ENCODE data around the gene PIH1D1. TPM values are rescaled to one million over a fixed set of nuclear protein-coding genes. Genes with fewer than 3 reads are reported as not detected.
A peak's percentile ranks its signal among the peaks of the same experiment; 100 is the strongest.

The PIH1D1 gene
- total RNA-seq, 1 experiment from 2014 or later, result 166 TPM

- no CpG with 5 or more reads among the region's 2 CpGs for whole genome bisulfite sequencing (ENCODE audit: extremely low coverage, insufficient read length, low lambda C conversion rate)
- H2BK12ac ChIP-seq (ENCODE audit: insufficient read length, low read depth, low read length), result no peak overlapping the region
- H3K56ac ChIP-seq (ENCODE audit: insufficient read length, low read depth, low read length), result no peak overlapping the region
- H3K27me3 Mint-ChIP-seq (ENCODE audit: low read depth), result peaks cover 44% of the 10 kb centered on the region
- no peaks in the 10 kb centered on the region for H3K79me1 ChIP-seq (ENCODE audit: insufficient read depth, low read depth, low read length, poor library complexity, severe bottlenecking)
- no peak overlapping the region for H4K8ac ChIP-seq (replicated peaks; ENCODE audit: insufficient read length, low read depth, low read length)
- no peaks in the 10 kb centered on the region for H3K79me2 ChIP-seq (ENCODE audit: insufficient read depth, low read length)
- H2BK120ac ChIP-seq (ENCODE audit: low read depth, low read length, poor library complexity, severe bottlenecking), result no peak overlapping the region
- H2BK15ac ChIP-seq (ENCODE audit: low read depth, low read length), result no peak overlapping the region
- no peaks in the 10 kb centered on the region for H3K9me3 ChIP-seq (ENCODE audit: control insufficient read depth, low read depth, low read length)
- H3T11ph ChIP-seq (ENCODE audit: low read length), result no peak overlapping the region
- no peak overlapping the region for H3K14ac ChIP-seq (ENCODE audit: insufficient read depth, low read length)
- H3K23ac ChIP-seq (ENCODE audit: insufficient read length, low read depth, low read length), result no peak overlapping the region
- peaks cover 2% of the 10 kb centered on the region; the same call in 1 of the 2 replicates for H3K4me1 ChIP-seq (ENCODE audit: insufficient read depth, low read length)
- DNase-seq, result no peak
- no peak overlapping the region for H3K4ac ChIP-seq (ENCODE audit: low read depth, low read length)
- no peak overlapping the region for H3K4me2 ChIP-seq (ENCODE audit: insufficient read depth, insufficient read length, low read length)
- H3K23me2 ChIP-seq (ENCODE audit: insufficient read length, low read depth, low read length, poor library complexity, severe bottlenecking), result peaks cover 13% of the 10 kb centered on the region
- H4K91ac ChIP-seq (ENCODE audit: insufficient read length, low read depth, low read length), result no peak overlapping the region
- H2BK20ac ChIP-seq (ENCODE audit: low read depth, low read length, poor library complexity, severe bottlenecking), result no peak overlapping the region
- H4K20me1 ChIP-seq (ENCODE audit: control insufficient read depth, insufficient read depth, insufficient read length), result no peaks in the 10 kb centered on the region
- no peak overlapping the region for H3K27ac Mint-ChIP-seq
- H3K36me3 Mint-ChIP-seq (ENCODE audit: insufficient read depth in 1 of 3, low read depth in 3 of 3), result no peaks in the 10 kb centered on the region; a peak in 1 of 7 replicates
- H3K27me3 ChIP-seq (ENCODE audit: insufficient read depth, low read length), result peaks cover 22% of the 10 kb centered on the region; the same call in 1 of the 2 replicates
- TF ChIP-seq CTCF (conservative IDR thresholded peaks at IDR 0.05), result no peak
- no peak overlapping the region for H2BK5ac ChIP-seq (ENCODE audit: insufficient read length, low read length)
- no peak overlapping the region for H2AK5ac ChIP-seq (ENCODE audit: insufficient read length, low read length)
- H3K9ac ChIP-seq (ENCODE audit: extremely low read depth, insufficient read length, low read length), result no peak overlapping the region
- 0 out of 5 replicates have a peak overlapping the region, but pooled peaks of 1 of the 2 experiments have one; percentile 1 for H3K4me3 Mint-ChIP-seq
- no peak overlapping the region for H3K18ac ChIP-seq (ENCODE audit: insufficient read length, low read depth, low read length)
- no peak overlapping the region for H4K5ac ChIP-seq (ENCODE audit: insufficient read length, low read depth, low read length)
- peaks cover 55 to 75% of the 10 kb centered on the region in 2 experiments for H3K4me1 Mint-ChIP-seq
- H2AFZ ChIP-seq (ENCODE audit: low read length), result no peak overlapping the region
- H3K27ac ChIP-seq (ENCODE audit: insufficient read length, low read depth, low read length), result no peak overlapping the region
- peaks cover 0 to 9% of the 10 kb centered on the region in 2 experiments; a peak in 2 of 5 replicates for H3K9me3 Mint-ChIP-seq
Measured at GRCh38 chr19:49419173-49419572, 32.4 kb downstream of the PIH1D1 start.

Data from H9 (cell line).